Anterior cingulate cortex (tissue), 58 donors: Measurements from ENCODE around the gene TUBA8.
"Not testable (repeated sequence)": the region's sequence is repeated elsewhere in the genome, so short reads cannot be mapped to it uniquely, and the experiment has no call there.

Source experiments
- DNase-seq, 58 donors: peaks; one replicate each; lab custom pipeline; 2025; lab: John Stamatoyannopoulos, UW

Gene TUBA8

DNA sequence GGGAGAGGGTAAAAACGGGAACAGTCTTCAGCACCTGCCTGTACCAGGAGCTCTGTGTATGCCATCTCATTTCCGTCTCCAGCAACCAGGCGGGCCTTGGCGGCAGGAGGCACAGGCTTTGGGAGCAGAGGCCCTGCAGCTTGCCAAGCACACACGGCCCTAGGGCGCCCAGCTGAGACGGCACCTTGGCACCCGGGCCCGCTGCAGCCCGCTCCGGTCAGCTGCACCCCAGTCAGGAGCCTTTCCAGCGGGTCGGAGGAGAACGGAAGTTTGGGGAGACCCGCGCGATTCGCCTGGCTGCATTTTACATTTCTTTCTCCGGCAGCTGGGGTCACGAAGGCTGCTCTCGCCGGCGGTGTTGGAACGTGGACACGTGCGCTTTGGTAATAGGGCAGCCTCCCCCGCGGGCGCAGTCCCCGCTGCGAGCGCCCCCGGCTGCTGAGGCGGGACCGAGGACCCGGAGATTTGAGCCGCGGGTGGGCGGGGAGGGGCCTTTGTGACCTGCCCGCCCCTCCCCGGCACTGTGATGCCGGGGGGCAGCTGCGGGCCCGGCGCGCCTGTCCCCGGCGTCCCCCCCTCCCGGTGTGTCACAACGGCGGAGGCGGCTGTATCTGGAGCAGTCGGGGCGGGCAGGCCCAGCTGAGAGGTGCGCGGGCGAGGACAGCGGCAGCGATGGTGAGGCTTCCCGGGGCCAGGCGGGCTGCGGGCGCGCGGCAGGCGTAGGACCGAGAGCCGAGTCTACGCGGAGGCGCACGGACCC, at the start of gene TUBA8:
TUBA8 (plus strand) TSS at position 616 of the 760 bp plus-strand sequence; CDS start at position 673, 57 bp downstream.
- DNase-seq: peak in 31 of 58 donors; percentile 12 to 81 (median 41)

DNA sequence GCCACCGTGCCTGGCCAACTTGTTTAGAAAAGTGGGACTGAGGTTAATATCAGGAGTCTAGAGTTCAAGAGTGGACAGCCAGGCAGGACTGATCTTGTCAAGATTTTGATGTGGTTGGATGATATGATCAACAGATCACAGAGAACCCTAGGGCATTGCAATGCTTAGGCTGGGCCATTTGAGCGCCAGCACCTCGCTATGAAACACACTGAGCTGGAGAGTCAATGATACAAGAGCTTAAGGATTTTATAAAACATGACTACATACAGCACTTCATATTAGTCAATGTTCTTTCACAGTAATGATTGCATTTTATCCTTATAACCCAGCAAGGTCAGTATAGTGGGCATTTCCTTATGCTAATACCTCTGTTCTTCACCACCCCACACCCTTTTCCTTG, 48.2 kb upstream of the TUBA8 start:
- DNase-seq: no peak

GRCh38 chr22:18063306-18063705, 47.3 kb upstream of the TUBA8 start:
- no peak for DNase-seq

GRCh38 chr22:18063715-18064114, 46.9 kb upstream of the TUBA8 start:
- not testable (repeated sequence) for DNase-seq

DNA sequence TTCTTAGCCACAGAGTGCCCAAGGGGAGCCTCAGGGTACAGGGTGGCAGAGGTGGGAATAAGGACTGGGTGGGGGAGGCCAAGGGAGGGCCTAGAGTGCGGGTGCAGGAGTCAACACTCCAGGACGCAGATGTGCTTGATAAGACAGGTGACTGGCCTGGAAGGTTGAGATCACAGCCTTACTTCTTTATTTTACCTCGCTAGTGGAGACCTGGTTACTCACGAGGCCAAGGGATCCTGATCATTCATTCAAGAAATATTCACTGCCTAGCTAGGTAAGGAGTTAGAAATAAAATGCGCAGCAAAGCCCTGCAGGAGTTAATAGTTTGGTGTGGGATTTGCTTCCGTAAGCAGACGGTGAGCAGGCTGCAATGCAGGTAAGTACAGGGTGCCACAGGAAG, 46.0 kb upstream of the TUBA8 start:
- no peak for DNase-seq

DNA sequence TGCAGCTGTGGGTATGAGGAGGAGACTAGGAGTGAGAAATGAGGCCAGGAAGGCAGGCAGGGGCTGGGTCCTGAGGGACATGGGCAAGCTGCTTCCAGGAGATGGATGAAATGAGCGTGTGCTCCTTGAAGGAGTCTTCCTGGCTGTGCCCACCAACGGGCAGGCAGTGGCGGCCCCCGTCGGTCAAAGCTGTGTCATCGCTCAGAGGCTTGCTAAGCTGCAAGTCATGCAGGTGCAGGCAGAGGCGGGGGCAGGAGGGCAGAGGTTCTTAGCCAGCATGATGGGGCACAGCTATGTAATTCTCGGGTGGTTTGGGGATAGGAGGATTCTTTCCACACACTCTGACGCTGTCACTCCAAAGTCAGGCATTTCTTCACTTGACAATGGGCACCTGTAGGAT, 45.4 kb upstream of the TUBA8 start:
- no peak for DNase-seq

GRCh38 chr22:18066181-18066859, 44.3 kb upstream of the TUBA8 start:
- DNase-seq: no peak

DNA sequence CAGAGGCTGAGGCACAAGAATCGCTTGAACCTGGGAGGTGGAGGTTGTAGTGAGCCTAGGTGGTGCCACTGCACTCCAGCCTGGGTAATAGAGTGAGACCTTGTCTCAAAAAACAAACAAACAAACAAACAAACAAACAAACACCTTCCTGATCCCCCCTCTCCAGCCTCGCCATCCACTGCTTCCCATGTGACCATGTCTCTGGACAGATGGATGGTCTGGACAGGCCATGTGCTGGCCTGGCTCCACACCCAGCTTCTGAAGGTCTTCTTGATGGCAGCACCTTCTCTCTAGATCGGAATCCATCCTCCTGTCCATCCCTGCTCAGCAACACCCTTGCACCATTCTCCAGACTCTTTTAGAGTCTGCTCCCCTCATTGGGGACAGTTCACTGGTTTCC, 43.5 kb upstream of the TUBA8 start:
- no peak for DNase-seq

DNA sequence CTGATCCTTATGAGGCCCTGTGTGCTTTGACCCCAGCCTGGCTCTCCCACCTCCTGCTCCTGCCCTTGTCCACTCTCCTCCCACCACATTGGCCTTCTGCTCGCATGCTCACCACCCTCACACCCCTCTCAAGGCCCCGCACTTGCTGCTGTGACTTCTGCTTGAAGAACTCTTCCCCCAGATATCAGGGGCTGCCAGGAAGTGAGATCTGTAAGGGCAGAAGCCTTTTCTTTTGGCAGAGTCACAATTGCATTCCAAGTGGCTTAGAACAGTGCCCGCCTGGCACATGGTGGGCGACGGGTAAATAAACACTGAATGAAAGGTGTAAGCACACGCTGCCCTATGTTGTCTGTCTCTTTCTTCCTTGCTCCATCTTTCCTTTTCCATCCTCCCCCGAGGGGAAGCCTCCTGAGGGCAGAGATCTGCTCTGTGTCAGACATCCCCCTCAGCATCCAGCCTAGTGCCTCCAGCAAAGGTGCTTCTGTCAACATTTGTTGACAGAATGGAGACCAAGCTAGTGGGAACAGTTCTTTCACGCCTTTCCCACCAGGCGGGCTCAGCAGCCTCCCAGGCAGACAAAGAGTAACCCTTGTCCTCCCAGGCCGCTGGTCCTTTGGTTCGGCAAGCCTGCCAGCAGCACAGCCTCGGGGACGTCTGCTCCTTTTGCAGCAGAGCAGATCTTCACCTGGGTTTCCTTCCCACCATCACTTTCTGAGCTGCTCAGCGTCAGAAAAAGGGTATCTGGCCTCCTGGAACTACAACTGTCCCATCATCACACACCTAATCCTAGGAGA, 42.9 kb upstream of the TUBA8 start:
- no peak for DNase-seq

GRCh38 chr22:18068381-18068988, 42.1 kb upstream of the TUBA8 start:
- DNase-seq: no peak

DNA sequence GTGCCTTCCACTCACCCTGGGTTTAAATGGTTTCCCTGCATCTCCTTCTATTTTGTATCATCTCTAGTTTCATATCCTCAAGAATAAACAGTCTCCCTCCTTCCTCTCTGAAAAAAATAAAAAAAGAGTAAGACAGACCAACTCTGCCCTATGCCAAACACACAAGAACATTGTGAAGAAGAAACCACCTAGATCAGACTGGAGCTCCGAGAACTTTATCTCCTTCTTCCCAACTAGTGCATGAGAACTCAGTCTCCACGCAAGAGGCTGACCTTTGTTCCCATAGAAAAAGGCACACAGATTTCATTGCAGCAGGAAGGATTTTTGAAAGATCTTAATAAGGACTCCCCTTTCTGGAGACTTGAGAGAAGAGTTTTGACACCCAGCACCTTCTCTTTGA, 41.6 kb upstream of the TUBA8 start:
- no peak for DNase-seq

DNA sequence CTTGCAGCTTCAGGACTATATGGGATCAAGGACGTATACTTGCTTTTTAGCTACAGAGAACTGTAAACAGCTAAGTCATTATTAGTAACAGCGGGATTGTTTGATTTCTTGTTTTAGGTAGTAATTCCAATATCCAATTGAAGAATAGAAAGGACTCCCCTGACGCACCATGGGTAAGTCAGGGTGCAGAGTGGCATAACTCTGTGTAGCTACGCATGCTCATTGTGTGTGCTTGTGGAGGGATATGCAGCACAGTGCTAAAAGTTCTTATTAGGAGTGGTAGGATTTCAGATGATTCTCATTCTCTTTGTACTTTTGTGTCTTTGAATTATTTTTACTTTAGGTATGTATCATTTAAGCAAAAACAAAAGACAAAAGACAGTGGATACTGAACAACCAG, 40.6 kb upstream of the TUBA8 start:
- DNase-seq: no peak

GRCh38 chr22:18070556-18071306, 39.9 kb upstream of the TUBA8 start:
- no peak for DNase-seq

- not testable (repeated sequence) for DNase-seq
These were observed 39.2 kb upstream of the TUBA8 start for GRCh38 chr22:18071307-18071967.

DNA sequence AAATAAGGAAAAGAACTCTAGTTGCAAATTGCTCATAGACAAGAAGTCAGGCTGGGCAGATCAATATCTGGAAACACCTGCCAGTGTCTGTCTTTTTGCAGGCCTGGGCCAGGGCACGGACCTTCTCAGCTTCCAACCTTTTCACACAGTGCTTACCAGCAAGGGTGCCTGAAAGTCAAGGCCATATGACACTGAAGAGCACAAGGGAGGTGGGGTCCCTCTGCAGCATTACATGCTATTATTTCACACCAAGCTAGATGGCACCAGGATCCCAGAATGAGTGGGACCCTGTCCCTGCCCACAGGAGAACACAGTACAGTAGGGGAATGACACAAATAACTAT, 38.7 kb upstream of the TUBA8 start:
- no peak for DNase-seq

DNA sequence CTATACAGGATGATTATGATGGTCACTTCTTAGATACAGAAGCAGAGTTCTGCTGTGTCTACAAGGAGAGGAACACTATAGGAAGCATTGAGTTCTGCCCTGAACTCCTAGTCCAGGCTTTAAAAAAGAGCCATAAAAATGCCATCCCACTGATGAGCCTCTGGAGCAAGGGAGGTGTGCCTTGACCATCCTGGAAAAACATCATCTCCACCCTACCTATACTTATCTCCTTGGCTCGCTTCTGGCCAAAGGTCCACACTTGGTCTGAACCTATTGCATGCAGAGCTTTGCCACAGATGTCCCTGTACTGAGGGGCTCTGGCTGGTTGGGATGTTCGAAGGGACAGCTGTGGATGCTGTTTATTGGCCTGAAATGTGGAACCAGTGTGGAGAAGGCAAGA, 37.1 kb upstream of the TUBA8 start:
- DNase-seq: no peak

- DNase-seq: not testable (repeated sequence)
These were observed 36.7 kb upstream of the TUBA8 start for GRCh38 chr22:18073927-18074326.

- peak in 2 of 58 donors; percentile 2 to 13 for DNase-seq
These were observed 35.4 kb upstream of the TUBA8 start for GRCh38 chr22:18075101-18075719.
